GM12874 (cell line): ENCODE results near the gene EEF1AKMT1.

Source experiments
- CTCF ChIP-seq: IDR thresholded peaks from 2 replicates; pipeline ENCODE4 v1.5.1; 2011; ENCODE audit warnings: low read depth, mild to moderate bottlenecking, control low read depth, low read length, moderate library complexity; ENCODE audit not compliant: insufficient read depth

The EEF1AKMT1 gene

GRCh38 chr13:20679879-20680278 lies 93.9 kb downstream of the EEF1AKMT1 start:
- TF ChIP-seq CTCF, result no peak
